ENCODE results near the gene SH2D4B. TPM values are rescaled to one million over a fixed set of nuclear protein-coding genes. Genes with fewer than 3 reads are reported as not detected.
A peak's percentile ranks its signal among the peaks of the same experiment; 100 is the strongest.

SH2D4B gene
- total RNA-seq, 2 donors from 2014 or later = 0.13 TPM; not detected in 1

DNA sequence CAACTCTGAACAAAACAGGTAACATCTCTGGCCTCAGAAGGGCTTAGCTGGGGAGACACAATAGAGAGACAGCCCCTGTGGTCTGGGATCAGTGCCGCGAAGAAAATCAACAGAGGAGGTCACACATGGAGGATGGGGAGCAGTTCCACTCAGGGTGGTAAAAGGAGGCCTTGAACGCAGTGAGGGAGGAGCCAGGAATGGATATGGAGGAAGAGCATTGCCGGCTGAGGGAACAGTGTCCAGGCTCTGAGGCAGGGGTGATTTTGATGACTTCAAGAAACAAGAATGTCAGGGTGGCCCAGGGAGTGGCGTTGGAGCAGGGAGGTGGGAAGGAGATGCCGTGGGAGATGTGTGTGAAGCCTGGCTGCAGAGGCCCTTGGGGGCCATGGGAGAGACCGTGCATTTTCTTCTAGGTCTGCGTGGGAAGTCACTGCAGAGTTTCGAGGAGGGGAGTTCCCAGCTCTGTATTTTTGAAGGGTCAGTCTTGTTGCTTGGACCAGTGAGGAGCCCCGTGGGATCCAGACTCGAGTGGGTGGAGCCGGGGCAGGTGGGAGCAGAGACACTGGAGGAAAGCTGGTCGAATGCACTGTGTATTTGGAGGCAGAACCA lies 35.7 kb upstream of the SH2D4B start:
- peak overlapping the region; percentile 77 for H3K27ac Mint-ChIP-seq
- Histone ChIP-seq H3K27ac (ENCODE audit: low read depth, low read length) (no peak overlapping the region), H3K9me3 (ENCODE audit: control insufficient read depth, low read length) (no peaks in the 10 kb centered on the region), H3K4me1 (ENCODE audit: control insufficient read depth, insufficient read depth, low read length) (peaks cover 27% of the 10 kb centered on the region), H3K4me3 (ENCODE audit: low read length) (no peak overlapping the region), H3K36me3 (ENCODE audit: control insufficient read depth, insufficient read depth, low read length) (peaks cover 19% of the 10 kb centered on the region), H3K9ac (ENCODE audit: extremely low read depth, low read length, poor library complexity, severe bottlenecking) (no peak overlapping the region), H3K27me3 (ENCODE audit: control insufficient read depth, insufficient read depth, low read length, poor library complexity, severe bottlenecking) (no peaks in the 10 kb centered on the region)
- peaks cover 16% of the 10 kb centered on the region for H3K36me3 Mint-ChIP-seq (ENCODE audit: low read depth)
- H3K4me1 Mint-ChIP-seq = peaks cover 79% of the 10 kb centered on the region
- TF ChIP-seq, protein P1, sequence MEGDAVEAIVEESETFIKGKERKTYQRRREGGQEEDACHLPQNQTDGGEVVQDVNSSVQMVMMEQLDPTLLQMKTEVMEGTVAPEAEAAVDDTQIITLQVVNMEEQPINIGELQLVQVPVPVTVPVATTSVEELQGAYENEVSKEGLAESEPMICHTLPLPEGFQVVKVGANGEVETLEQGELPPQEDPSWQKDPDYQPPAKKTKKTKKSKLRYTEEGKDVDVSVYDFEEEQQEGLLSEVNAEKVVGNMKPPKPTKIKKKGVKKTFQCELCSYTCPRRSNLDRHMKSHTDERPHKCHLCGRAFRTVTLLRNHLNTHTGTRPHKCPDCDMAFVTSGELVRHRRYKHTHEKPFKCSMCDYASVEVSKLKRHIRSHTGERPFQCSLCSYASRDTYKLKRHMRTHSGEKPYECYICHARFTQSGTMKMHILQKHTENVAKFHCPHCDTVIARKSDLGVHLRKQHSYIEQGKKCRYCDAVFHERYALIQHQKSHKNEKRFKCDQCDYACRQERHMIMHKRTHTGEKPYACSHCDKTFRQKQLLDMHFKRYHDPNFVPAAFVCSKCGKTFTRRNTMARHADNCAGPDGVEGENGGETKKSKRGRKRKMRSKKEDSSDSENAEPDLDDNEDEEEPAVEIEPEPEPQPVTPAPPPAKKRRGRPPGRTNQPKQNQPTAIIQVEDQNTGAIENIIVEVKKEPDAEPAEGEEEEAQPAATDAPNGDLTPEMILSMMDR (conservative IDR thresholded peaks at IDR 0.05) = no peak
- no peaks in the 10 kb centered on the region for H3K9me3 Mint-ChIP-seq
- 84 to 91% methylated on average over 8 to 13 of the region's 13 CpGs for WGBS, 2 experiments (ENCODE audit: insufficient coverage in 1 of 2, insufficient read length in 1 of 2)
- no peaks in the 10 kb centered on the region for H3K27me3 Mint-ChIP-seq (ENCODE audit: insufficient read depth)
- H3K4me3 Mint-ChIP-seq = no peak overlapping the region
- DNase-seq = no peak

DNA sequence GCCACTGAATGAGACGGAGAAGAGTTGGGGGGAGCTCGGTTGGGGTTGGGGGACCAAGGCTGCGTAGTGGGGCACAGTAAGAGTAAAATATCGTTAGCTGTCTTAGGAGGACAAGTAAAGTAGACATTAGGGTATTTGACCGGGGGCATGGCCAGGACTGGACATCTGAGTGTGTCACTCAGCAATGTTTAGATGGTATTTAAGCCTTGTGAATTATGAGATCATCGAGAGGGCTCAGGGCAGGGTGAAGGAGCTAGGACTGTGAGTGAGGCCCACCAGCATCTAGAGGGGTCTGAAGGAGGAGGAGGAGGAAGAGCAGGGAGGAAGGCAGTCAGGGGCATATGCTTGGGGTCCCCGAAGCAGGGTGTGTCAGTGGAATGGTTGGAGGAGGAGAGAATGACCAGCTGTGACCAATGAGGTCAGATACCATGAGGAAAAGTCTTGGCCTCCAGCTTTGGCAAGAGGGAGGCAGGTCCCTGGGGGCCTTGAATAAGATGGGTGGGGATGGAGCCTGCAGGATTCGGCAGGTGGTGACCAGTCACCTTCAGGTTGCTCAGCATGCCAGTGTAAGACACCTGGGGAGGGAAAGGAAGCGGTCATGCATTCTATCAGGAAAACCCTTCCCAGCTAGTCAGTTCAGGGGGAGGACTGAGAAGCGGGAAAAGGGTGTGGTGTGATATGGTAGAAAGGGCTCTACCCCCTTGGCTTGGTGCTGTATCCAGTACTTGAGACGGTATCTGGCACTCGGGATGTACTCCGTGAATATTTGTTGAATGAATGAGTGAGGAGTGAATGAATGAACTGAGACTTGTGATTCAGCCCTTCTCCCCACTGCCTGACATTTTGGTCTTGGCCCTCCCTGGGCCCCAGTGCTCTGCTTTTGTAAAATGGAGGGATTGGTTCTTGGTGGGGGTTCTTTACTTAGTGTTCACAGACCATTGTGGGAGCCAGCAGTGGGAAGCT lies 34.8 kb upstream of the SH2D4B start:
- TF ChIP-seq, protein P1 (conservative IDR thresholded peaks at IDR 0.05) = no peak
- Histone ChIP-seq H3K4me1 (ENCODE audit: control insufficient read depth, insufficient read depth, low read length) (peaks cover 26% of the 10 kb centered on the region), H3K27me3 (ENCODE audit: control insufficient read depth, insufficient read depth, low read length, poor library complexity, severe bottlenecking) (no peaks in the 10 kb centered on the region), H3K9me3 (ENCODE audit: control insufficient read depth, low read length) (no peaks in the 10 kb centered on the region), H3K4me3 (ENCODE audit: low read length) (no peak overlapping the region), H3K27ac (ENCODE audit: low read depth, low read length) (no peak overlapping the region), H3K36me3 (ENCODE audit: control insufficient read depth, insufficient read depth, low read length) (peaks cover 23% of the 10 kb centered on the region), H3K9ac (ENCODE audit: extremely low read depth, low read length, poor library complexity, severe bottlenecking) (no peak overlapping the region)
- Mint-ChIP-seq H3K27ac (peak overlapping the region; percentile 98), H3K4me3 (no peak overlapping the region), H3K4me1 (peaks cover 74% of the 10 kb centered on the region), H3K27me3 (ENCODE audit: insufficient read depth) (no peaks in the 10 kb centered on the region), H3K9me3 (no peaks in the 10 kb centered on the region), H3K36me3 (ENCODE audit: low read depth) (peaks cover 25% of the 10 kb centered on the region)
- 92 to 93% methylated on average over 12 to 13 of the region's 13 CpGs for WGBS, 2 experiments (ENCODE audit: insufficient coverage in 1 of 2, insufficient read length in 1 of 2)
- DNase-seq = no peak

DNA sequence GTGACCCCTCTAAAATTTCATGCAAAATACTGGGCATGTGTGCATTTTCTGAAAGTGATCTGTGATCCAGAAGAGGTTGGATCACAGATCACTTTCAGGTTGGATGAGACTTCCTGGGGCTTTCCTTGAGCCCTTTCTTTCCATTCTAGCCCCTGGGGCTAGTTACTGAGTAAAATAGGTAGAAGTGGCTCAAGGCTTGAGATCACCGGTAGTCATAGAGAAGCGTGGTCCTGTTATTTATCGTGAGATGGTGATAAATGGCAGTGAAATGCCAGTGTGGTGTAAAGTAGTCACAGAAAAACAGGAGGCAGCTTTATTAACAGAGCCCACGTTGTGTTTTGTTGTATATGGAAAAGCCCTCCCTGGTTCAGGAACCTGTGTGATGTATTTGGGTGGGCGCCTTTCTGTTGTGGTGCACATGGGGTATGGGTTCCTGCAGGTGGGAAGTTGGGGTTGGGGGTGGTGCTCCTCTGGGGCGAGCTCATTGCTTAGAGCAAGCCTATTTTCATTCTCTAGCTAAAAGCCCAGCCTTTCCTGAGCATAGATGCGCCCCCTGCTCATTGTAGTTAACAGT lies 34.0 kb upstream of the SH2D4B start:
- TF ChIP-seq, protein P1 (conservative IDR thresholded peaks at IDR 0.05) = no peak
- no peaks in the 10 kb centered on the region for H3K27me3 ChIP-seq (ENCODE audit: control insufficient read depth, insufficient read depth, low read length, poor library complexity, severe bottlenecking)
- H3K9me3 ChIP-seq (ENCODE audit: control insufficient read depth, low read length) = no peaks in the 10 kb centered on the region
- no peak for DNase-seq
- H3K36me3 Mint-ChIP-seq (ENCODE audit: low read depth) = peaks cover 33% of the 10 kb centered on the region
- H3K4me1 ChIP-seq (ENCODE audit: control insufficient read depth, insufficient read depth, low read length) = peaks cover 26% of the 10 kb centered on the region
- no peak overlapping the region for H3K4me3 Mint-ChIP-seq
- no peaks in the 10 kb centered on the region for H3K27me3 Mint-ChIP-seq (ENCODE audit: insufficient read depth)
- H3K9me3 Mint-ChIP-seq = no peaks in the 10 kb centered on the region
- H3K27ac ChIP-seq (ENCODE audit: low read depth, low read length) = no peak overlapping the region
- no peak overlapping the region for H3K4me3 ChIP-seq (ENCODE audit: low read length)
- WGBS, 2 experiments (ENCODE audit: insufficient coverage in 1 of 2, insufficient read length in 1 of 2) = 69 to 71% methylated on average over 5 to 7 of the region's 7 CpGs
- H3K4me1 Mint-ChIP-seq = peaks cover 67% of the 10 kb centered on the region
- H3K36me3 ChIP-seq (ENCODE audit: control insufficient read depth, insufficient read depth, low read length) = peaks cover 26% of the 10 kb centered on the region
- no peak overlapping the region for H3K9ac ChIP-seq (ENCODE audit: extremely low read depth, low read length, poor library complexity, severe bottlenecking)
- peak overlapping the region; percentile 98 for H3K27ac Mint-ChIP-seq

Measured in endodermal cell (in vitro differentiated cells).